Brain pericyte (primary cell): ENCODE results near the gene SRRD.

Experiments used
- DNase-seq: peaks from one replicate; pipeline ENCODE4 v3.0.0-alpha.2; 2012; ENCODE audit warnings: low read depth, low spot score

SRRD gene

GRCh38 chr22:26482161-26482560, 1.5 kb upstream of the SRRD start:
- no peak for DNase-seq

- DNase-seq, result no peak
These were observed 636 bp upstream of the SRRD start for GRCh38 chr22:26483043-26483438.

- no peak for DNase-seq
These were observed 656 bp downstream of the SRRD start for GRCh38 chr22:26484360-26484706.

- DNase-seq, result no peak
These were observed 1.3 kb downstream of the SRRD start for GRCh38 chr22:26485013-26485412.

GRCh38 chr22:26485806-26486390, 2.2 kb downstream of the SRRD start:
- no peak for DNase-seq

GRCh38 chr22:26486394-26486793, 2.7 kb downstream of the SRRD start:
- no peak for DNase-seq

- DNase-seq, result no peak
These were observed 4.3 kb downstream of the SRRD start for GRCh38 chr22:26487996-26488395.

- DNase-seq, result no peak
These were observed 5.9 kb downstream of the SRRD start for GRCh38 chr22:26489447-26490036.

GRCh38 chr22:26492220-26492619, 8.5 kb downstream of the SRRD start:
- no peak for DNase-seq

GRCh38 chr22:26494506-26494905, 10.8 kb downstream of the SRRD start:
- DNase-seq, result no peak

GRCh38 chr22:26496456-26496855, 12.8 kb downstream of the SRRD start:
- DNase-seq, result no peak

- no peak for DNase-seq
These were observed 15.6 kb downstream of the SRRD start for GRCh38 chr22:26499188-26499703.

GRCh38 chr22:26501996-26502395, 18.3 kb downstream of the SRRD start:
- DNase-seq, result no peak

GRCh38 chr22:26502688-26503561, 19.2 kb downstream of the SRRD start:
- DNase-seq, result no peak

GRCh38 chr22:26503758-26504157, 20.1 kb downstream of the SRRD start:
- DNase-seq, result no peak

GRCh38 chr22:26508148-26508547, 24.5 kb downstream of the SRRD start:
- DNase-seq, result no peak

GRCh38 chr22:26512149-26512793, 28.6 kb downstream of the SRRD start, which contains the start of gene TFIP11:
TFIP11 (minus strand) TSS chr22:26512473; CDS start chr22:26510272, 2,201 bp downstream.
- peak; percentile 78 for DNase-seq

- DNase-seq, result no peak
These were observed 30.2 kb downstream of the SRRD start for GRCh38 chr22:26513838-26514237.

- DNase-seq, result no peak
These were observed 30.9 kb downstream of the SRRD start for GRCh38 chr22:26514419-26515161.

GRCh38 chr22:26515931-26516330, 32.3 kb downstream of the SRRD start:
- no peak for DNase-seq

GRCh38 chr22:26516503-26516902, 32.8 kb downstream of the SRRD start:
- DNase-seq, result no peak
